Measurements from ENCODE around the gene VSNL1.

Gene VSNL1

DNA sequence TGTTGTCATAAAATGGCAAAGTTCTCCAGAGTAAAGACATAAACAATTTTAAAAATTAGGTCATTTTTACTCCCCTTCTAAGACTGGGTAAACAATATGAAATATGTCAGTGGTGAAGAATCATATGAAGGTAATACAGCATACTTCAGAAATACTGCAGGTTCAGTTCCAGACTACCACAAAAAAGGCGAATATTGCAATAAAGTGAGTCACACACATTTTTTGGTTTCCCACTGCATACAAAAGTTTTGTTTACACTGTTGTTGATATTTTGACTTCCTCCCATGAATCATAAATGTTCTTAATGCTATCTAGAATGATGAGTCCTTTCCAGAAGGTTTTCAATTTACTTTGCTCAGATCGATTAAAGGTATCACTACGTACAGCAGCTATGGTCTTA lies 139.6 kb downstream of the VSNL1 start:
- H3K4me3 ChIP-seq (ENCODE audit: low read length): no peak overlapping the region
- TF ChIP-seq, protein P1, sequence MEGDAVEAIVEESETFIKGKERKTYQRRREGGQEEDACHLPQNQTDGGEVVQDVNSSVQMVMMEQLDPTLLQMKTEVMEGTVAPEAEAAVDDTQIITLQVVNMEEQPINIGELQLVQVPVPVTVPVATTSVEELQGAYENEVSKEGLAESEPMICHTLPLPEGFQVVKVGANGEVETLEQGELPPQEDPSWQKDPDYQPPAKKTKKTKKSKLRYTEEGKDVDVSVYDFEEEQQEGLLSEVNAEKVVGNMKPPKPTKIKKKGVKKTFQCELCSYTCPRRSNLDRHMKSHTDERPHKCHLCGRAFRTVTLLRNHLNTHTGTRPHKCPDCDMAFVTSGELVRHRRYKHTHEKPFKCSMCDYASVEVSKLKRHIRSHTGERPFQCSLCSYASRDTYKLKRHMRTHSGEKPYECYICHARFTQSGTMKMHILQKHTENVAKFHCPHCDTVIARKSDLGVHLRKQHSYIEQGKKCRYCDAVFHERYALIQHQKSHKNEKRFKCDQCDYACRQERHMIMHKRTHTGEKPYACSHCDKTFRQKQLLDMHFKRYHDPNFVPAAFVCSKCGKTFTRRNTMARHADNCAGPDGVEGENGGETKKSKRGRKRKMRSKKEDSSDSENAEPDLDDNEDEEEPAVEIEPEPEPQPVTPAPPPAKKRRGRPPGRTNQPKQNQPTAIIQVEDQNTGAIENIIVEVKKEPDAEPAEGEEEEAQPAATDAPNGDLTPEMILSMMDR (IDR thresholded peaks at IDR 0.05; ENCODE audit: insufficient read depth, low read depth, low read length, missing control alignments): no peak
- peak; percentile 41 for DNase-seq (ENCODE audit: low read depth)

GRCh38 chr2:17682098-17682857 lies 141.8 kb downstream of the VSNL1 start:
- DNase-seq (ENCODE audit: low read depth): no peak
- H3K4me3 ChIP-seq (ENCODE audit: low read length): no peak overlapping the region
- TF ChIP-seq, protein P1 (IDR thresholded peaks at IDR 0.05; ENCODE audit: insufficient read depth, low read depth, low read length, missing control alignments): no peak

DNA sequence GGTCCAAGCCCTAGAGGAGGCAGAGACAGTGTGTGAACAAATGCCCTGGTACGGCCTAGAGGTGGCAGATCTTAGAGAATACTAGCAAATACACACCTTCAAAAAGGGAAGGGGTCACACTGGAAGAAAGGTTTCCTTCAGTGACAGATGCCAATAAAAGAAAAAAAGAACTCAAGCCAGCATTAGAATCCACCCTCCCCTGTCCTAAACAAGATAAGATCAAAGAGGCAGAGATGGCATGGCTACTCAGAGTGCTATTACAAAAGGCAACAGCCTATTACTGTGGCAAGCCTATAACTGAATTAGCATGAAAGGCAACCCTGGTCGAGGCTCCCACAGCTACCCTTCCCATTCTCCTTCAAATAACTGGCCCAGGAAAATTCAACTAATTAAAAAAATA lies 143.5 kb downstream of the VSNL1 start:
- DNase-seq (ENCODE audit: low read depth): no peak
- TF ChIP-seq, protein P1 (IDR thresholded peaks at IDR 0.05; ENCODE audit: insufficient read depth, low read depth, low read length, missing control alignments): no peak

DNA sequence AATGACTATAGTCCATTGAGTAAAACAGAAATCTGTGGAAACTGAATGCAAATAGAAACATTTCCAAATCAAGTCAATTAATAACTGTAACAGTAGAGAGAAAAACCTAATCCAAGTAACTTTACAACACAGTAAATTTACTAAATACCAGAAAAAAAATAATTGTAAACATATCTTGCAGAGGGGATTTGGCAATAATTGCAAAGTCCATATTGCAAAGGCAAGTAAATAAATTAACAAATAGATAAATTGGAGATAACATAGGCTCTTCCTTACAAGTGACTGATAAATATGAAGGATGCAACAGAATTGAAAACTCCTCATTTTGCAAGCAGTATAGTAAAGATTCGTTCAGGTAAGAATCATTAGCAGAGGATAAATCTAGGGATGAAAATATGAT lies 148.1 kb downstream of the VSNL1 start:
- DNase-seq (ENCODE audit: low read depth): no peak
- no peak overlapping the region for H3K4me3 ChIP-seq (ENCODE audit: low read length)
- TF ChIP-seq, protein P1 (IDR thresholded peaks at IDR 0.05; ENCODE audit: insufficient read depth, low read depth, low read length, missing control alignments): no peak

More for the DNA sequence above, 143.5 kb downstream of the VSNL1 start:
- H3K4me3 ChIP-seq (ENCODE audit: low read length): no peak overlapping the region

GRCh38 chr2:17689010-17689409 lies 148.5 kb downstream of the VSNL1 start:
- DNase-seq (ENCODE audit: low read depth): no peak
- TF ChIP-seq, protein P1 (IDR thresholded peaks at IDR 0.05; ENCODE audit: insufficient read depth, low read depth, low read length, missing control alignments): no peak
- H3K4me3 ChIP-seq (ENCODE audit: low read length): no peak overlapping the region

- no peak overlapping the region for H3K4me3 ChIP-seq (ENCODE audit: low read length)
- TF ChIP-seq, protein P1 (IDR thresholded peaks at IDR 0.05; ENCODE audit: insufficient read depth, low read depth, low read length, missing control alignments): no peak
- no peak for DNase-seq (ENCODE audit: low read depth)
Measured at GRCh38 chr2:17690776-17691175, 150.3 kb downstream of the VSNL1 start.
